GM21619 (cell line): Measurements from ENCODE around the gene MACROH2A1.

Experiments
- ATAC-seq: cut with Tn5 transposase; IDR thresholded peaks from one replicate; pipeline ENCODE4 v1.9.1; 2021; ENCODE audit not compliant: unreplicated experiment

MACROH2A1 gene

DNA sequence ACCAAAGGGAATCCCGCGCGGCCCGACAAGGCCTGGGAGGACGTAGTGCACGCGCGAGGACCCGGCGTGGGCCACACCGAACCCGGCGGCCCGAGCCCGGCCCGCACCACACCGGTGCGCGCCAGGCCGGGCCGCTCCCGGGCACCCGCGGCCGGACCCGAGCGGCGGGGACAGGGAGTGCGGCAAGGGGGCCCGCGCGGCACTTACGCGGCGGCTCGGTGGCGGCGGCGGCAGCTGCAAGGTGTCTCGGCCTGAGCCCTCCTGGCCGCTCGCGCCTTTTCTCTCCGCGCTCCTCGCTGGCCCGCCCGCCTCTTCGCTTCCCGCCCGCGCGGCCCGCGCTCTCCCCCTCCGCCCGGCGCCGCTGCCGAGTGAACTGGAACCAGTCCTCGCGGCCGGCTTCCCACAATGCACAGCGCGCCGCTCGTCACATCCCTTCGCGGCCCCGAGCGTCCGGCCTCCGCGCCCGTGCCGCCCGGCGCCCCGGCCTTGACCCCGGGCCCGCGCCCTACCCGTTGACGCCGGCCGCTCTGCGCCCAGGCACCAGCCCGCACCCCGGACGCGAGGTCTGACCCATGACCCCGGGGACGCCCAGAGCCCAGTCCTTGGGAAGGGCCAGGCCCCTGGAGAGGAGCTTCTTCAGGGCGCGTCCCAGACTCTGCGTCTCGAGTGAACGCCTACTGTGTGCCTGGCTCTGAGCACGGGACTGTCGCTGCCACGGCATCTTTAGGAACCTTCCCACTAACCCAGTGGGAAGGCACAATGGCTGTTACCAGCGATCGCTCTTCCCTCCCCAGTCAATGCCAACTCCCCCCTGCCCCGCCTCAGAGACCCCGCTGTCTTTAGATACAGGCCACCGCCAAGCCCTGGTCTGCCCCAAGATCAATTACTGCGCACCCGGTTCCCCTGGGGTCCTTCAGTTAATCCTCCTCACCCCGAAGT is at the start of gene MACROH2A1:
TSS of gene MACROH2A1 (minus strand) at position 377 of the 939 bp plus-strand sequence. CDS start 10,138 bp downstream, outside the sequence.
- peak; percentile 86 for ATAC-seq

DNA sequence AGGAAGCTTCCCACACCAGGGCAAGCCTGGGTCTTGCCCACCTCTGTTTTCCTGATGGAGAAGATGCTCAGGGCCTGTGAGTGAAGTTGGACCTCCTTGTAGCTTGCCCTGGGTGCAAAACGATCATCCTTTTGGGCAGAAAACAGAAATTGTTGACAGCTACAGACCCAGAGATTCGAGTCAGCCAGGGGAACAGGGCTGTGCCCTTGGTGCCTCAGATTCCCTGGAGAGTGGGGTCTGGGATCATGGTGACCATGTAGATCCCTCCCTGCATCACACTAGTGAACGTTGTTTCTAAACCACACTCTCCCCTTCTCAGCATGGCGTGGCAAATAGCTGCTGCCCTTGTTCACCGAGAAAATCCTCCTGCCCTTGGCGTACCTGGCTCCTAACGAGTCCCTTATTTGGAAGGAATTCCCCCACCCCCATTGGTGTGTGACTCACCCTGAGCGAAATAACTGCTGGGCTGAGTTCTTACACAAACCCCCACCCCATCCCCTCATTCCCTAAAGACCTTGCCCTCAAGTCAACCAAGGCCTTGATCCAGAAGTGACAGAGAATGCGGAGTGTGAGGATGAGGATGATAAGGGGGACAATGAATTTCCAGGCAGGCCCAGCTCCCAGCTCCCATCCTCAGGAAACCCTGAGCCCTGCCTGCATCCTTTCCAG is 49.2 kb upstream of the MACROH2A1 start:
- no peak for ATAC-seq

DNA sequence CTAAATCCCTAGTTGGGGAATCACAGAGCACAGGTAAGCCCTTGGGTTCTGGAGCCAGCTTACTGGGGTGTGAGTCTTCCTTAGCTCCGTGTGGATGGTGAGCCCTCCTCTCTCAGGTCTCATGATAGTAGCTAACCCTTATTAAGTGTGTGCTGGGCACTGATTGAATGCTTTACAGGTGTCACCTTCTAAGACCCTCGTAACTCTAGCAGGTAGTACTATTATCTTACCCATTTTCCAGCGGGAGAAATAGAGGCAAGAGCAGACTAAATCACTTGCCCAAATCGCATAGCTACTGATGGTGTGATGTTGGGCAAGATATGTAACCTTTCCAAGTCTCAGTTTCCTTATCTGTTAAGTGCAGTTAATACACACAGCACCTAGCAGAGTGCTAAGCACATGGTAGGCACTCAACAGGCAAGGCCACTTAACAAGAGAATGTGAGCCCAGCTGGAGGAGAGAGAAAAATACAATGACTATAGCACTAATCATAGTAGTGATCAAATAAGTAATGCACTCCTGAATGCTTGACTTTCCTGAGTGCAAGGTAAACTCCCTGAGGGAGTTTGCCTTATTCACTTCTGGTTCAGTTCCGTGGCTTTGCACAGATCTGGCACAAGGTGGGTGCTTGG is 48.4 kb upstream of the MACROH2A1 start, which contains the start of gene DCANP1:
TSS of gene DCANP1 (minus strand) at position 51 of the 632 bp plus-strand sequence. CDS start 240 bp downstream, outside the sequence.
- no peak for ATAC-seq

DNA sequence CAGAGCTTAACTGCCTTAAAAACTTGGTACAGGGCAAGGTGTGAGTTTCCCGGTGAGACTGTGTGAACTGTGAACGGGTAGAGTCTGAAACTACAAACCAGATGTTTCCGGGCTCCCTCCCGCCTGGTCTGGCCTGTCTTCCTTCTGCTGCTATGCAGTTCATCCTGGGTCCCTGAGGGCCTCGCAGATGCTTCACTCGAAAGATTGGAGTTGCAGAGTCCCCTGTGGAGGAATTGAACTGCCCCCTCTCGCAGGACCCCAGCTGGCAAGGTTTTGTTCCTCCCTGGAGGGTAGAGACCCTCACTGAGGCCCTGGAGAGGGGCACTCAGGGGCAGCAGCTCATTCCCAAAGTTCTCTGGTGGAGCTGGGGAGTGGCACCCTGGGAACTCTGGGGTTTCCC is 47.6 kb upstream of the MACROH2A1 start:
- ATAC-seq: no peak

DNA sequence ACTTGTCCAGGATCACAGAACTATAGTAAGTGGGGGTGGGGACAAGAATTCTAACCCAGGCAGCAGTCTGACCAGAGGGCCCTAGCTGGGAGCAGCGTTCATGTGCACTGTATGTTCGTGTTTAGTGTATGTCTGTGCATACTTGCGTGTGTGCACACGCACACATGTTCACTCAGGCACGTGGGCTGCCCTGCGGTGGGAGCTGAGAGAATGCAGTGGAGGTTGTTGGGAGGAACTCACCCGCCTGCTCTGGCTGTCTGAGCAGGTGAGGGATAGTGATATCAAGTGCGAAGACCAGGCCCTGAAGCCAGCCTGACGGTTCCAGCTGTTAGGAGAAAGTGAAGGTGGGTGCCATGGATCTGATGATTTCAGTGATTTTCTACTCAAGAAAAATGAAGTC is 47.2 kb upstream of the MACROH2A1 start:
- no peak for ATAC-seq

- no peak for ATAC-seq
Measured at GRCh38 chr5:135445306-135445985, 46.4 kb upstream of the MACROH2A1 start.

DNA sequence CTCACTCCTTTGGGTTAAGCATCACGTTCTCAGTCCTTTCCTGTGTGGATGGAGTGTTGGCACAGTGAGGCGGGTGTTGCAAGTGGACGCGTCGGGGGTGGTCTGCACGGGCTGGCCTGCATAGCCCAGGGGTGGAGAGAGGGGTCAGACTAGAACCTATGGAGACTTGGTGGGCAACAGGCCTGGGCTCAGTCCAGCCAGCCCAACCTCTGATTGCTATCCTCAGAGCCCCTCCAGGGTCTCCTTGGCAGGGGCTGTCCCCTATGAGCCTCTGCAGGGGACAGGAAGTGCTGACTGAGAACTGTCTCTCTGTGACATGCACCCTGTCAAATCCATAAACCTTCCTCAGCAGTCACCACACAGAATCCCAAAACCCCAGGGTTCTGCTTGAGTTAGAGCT is 45.9 kb upstream of the MACROH2A1 start:
- no peak for ATAC-seq

GRCh38 chr5:135444360-135444759 is 45.3 kb upstream of the MACROH2A1 start:
- no peak for ATAC-seq

DNA sequence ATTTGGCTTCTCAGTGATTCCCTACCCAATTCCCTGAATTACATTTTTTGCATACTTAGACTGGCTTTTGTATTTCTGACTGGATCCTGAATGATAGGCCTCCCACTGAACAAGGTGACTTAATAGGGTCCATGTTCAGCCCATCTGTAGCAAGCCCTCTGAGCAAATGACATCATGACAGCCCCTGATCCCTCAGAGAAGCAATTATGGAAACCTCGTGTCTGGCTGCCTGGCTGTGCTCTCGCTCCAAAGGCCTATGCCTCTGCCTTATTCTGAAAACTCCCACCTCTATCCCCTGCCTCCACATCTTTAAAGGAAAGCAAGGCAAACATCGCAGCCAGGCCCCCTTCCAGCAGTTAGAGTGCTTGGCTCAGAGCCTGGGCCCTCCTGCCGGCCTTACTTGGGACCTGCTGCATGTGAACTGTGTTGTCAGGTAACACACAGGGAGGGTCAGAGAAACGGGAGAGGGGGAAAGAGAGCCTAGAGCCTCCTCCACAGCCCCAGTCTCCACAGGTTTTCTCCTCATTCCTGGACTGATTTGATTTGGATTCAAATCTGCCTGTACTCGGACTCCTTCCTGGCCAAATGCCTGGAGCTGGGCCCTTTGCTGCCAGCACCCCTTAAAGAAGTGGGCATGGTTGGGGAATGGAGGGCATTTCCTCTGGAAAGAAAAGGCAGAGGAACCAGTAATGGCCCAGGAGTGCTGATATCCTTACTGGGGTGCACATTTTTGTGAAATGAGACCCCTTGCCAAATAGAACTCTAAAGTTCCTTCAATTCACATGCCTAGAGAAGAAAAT is 44.3 kb upstream of the MACROH2A1 start:
- ATAC-seq: no peak

- no peak for ATAC-seq
Measured at GRCh38 chr5:135442431-135443160, 43.6 kb upstream of the MACROH2A1 start.

DNA sequence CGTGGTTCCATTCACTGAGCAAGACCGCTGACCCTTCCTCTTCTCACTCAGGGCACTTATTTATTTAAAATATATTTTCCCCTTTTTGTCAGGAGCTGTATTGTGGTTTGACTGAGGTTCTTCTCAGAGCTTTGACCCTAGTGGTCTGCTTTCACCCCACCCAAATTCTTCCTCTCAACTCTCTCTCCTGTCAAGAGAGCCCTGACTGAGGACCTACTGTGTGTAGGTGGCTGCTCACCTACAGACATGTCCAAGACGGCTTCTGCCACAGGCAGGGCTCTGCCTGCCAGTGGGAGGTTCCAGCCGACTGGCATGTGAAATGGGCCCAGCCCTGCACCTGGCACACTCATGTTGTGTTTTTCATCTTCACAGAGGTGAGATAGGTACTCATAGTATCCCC is 42.9 kb upstream of the MACROH2A1 start:
- ATAC-seq: no peak

DNA sequence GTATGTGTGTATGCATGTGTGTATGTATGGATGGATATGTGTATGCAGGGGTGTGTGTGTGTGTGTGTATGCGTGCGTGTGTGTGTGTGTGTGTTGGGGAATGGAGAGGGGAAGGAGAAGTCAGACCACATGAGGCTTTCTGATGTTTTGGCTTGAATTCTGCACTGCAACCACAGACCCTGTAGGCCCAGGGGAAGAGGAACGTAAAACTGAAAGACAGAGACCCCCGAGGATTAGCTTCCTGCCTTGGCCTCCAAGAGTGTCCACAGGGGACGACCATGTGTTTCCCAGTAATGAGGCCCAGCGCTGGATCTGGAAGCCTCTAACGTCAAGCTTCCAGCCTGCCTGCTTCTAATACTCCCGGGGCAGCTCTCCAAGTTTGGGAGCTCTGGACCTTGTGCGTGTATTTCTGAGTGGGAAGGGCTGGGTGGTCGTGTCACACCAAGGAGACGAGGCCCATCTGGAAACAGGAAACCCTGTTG is 42.4 kb upstream of the MACROH2A1 start:
- ATAC-seq: no peak

DNA sequence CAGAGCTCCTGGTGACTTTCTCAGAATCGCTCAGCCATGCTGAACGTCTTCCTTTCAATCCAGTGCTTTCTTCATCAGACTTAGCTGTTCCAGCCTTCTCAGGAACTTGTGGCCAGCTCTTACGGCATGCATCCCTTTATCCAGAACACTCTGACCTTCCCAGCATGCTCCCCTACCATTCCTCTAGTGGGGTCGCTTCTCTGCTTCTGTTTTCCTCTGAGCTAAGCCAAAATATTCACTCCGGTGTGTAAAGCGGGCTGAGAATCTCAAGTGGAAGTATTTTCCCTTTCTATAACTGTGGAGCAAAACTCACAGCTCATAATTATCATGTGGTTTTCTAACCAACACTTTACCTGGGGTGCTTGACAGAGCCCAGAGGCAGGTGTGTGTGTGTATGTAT is 41.9 kb upstream of the MACROH2A1 start:
- ATAC-seq: no peak

DNA sequence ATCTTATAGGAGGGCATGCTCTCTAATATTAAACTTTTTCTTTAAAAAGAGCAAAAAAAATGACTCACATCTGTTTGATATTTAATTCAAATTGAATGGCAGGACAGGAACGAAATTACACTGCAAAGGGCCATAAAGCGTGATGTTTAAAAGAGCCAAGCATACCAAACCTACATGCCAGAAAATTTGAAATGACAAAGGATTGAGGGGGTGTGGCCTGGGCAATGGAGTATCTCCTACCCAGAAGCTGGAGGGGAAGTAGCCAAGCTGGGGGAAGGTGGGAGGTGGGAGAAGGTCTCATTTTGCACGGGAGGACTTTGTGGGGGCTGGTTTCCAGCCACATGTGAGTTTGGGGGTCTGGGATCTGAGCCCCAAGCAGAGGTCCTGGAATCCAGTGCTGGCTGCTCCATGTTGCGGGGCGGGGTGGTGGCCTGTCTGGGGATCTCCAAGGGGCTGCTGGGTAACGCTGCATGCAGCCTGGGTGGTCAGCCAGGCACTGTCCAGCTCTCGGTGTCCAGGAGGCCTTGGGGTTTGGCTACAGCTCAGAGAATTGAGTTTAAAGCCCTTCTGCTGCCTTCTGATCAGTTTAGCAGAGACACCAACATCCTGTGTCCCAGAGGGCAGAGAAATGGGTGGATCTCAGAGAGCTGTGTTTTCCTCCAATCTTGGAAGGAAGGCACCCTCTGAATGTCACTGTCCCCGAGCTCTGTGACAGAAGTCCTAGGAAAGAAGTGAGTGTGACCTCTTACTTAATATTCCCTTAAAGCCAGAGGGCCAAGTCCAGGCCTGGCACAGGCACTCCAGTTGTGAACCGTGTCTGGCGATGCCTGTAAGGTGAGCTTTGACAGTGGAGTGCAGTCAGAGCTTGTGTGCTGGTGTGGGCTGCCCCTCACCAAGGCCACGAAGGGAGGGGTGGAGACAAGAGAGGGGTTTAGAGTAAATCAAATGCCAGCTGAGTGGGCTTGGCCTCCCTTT is 40.5 kb upstream of the MACROH2A1 start:
- ATAC-seq: no peak

GRCh38 chr5:135438636-135439221 is 39.7 kb upstream of the MACROH2A1 start:
- no peak for ATAC-seq

DNA sequence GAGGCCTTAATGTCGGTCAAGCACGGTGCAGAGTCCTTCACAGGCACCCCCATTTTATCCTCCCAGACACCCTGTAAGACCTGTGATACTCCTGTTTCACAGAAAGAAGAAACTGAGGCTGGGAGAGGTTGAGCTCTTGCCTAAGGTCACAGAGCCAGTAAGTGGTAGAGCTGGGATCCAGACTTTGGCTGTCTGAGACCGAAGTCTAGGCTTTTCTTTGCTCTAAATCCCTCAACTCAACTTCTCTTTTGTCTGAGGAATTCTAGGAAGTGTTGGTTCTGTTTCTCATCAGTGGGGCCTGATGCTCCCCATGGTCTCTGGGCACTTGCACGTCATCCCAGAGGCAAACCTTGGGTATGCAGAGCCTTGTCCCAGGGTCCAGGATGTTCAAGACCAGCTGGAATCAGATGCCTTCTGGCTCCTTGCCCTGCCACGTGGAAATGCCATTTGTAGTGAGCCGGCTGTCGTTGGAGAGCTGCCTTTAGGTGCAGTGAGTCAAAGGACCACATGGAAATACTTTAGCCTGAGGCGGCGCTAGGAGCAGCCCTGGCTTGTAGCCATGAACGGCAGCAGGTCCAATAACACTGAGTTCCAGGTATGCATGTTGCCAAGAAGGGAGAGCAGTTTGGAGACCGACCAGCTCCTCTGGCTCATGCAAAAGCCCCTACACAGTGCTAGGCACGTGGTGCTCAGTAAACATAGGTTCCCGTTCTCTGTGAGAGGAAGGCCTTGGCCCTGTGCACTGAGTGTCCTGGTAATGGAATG is 38.9 kb upstream of the MACROH2A1 start:
- no peak for ATAC-seq

DNA sequence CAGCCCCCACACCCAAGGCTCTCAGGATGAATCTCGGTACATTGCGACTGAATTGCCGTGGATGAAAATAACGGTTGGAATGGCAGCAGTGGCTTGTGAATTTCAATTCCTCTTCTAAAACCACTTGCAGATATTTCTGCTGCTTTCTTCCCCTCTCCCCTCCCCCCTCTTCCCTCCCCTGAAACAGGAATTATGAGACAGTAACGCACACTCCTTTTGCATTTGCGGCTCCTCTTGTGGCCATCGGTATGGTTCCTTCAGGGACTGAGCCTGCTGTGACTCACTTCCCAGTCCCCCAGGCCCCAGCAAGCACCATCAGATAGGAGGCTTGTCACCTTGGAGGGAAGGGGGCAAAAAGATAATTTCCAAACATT is 38.4 kb upstream of the MACROH2A1 start:
- no peak for ATAC-seq
